Endodermal cell (in vitro differentiated cells): ENCODE data around the gene UBE2D2. TPM values are rescaled to one million over a fixed set of nuclear protein-coding genes. Genes with fewer than 3 reads are reported as not detected.
A peak's percentile ranks its signal among the peaks of the same experiment; 100 is the strongest.
"Not testable (repeated sequence)": the region's sequence is repeated elsewhere in the genome, so short reads cannot be mapped to it uniquely, and the experiment has no call there.

Source experiments
- DNase-seq: peaks from one replicate; pipeline ENCODE4 v3.0.0-alpha.2; 2017
- H3K27ac ChIP-seq: 2 replicates; pipeline ENCODE4 v1.5.1; 2013; ENCODE audit warnings: mild to moderate bottlenecking, low read depth, low read length, moderate library complexity
- H3K27me3 ChIP-seq: 2 replicates; pipeline ENCODE4 v1.6.1; 2013; ENCODE audit warnings: mild to moderate bottlenecking, low read length, moderate library complexity; ENCODE audit not compliant: insufficient read depth, control insufficient read depth, poor library complexity, severe bottlenecking
- H3K36me3 ChIP-seq: 2 replicates; pipeline ENCODE4 v1.7.0; 2013; ENCODE audit warnings: mild to moderate bottlenecking, low read length, moderate library complexity; ENCODE audit not compliant: control insufficient read depth, insufficient read depth
- H3K4me1 ChIP-seq: one replicate; pipeline ENCODE4 v1.7.0; 2013; ENCODE audit warnings: low read length; ENCODE audit not compliant: control insufficient read depth, insufficient read depth
- H3K4me3 ChIP-seq: 2 replicates; pipeline ENCODE4 v1.5.1; 2013; ENCODE audit warnings: mild to moderate bottlenecking, low read length, moderate library complexity
- H3K9ac ChIP-seq: 2 replicates; pipeline ENCODE4 v1.6.1; 2013; ENCODE audit warnings: mild to moderate bottlenecking, low read length, moderate library complexity; ENCODE audit not compliant: poor library complexity, severe bottlenecking; ENCODE audit errors: extremely low read depth
- H3K9me3 ChIP-seq: 2 replicates; pipeline ENCODE4 v1.6.1; 2013; ENCODE audit warnings: mild to moderate bottlenecking, low read length, moderate library complexity; ENCODE audit not compliant: control insufficient read depth
- H3K27ac Mint-ChIP-seq: 2 replicates; pipeline ENCODE4 v1.8.0; 2020; ENCODE audit warnings: mixed read lengths
- H3K27me3 Mint-ChIP-seq: 2 replicates; pipeline ENCODE4 v1.8.0; 2021; ENCODE audit warnings: mild to moderate bottlenecking, mixed read lengths; ENCODE audit not compliant: insufficient read depth
- H3K36me3 Mint-ChIP-seq: 2 replicates; pipeline ENCODE4 v1.8.0; 2020; ENCODE audit warnings: low read depth, mixed read lengths
- H3K4me1 Mint-ChIP-seq: 2 replicates; pipeline ENCODE4 v1.8.0; 2020; ENCODE audit warnings: mixed read lengths
- H3K4me3 Mint-ChIP-seq: 2 replicates; pipeline ENCODE4 v1.8.0; 2020; ENCODE audit warnings: mild to moderate bottlenecking, moderate library complexity, mixed read lengths
- H3K9me3 Mint-ChIP-seq: 2 replicates; pipeline ENCODE4 v1.8.0; 2020; ENCODE audit warnings: mild to moderate bottlenecking, mixed read lengths
- WGBS, 2 experiments: methylation state at CpG; one replicate each; pipeline versions ENCODE4 v1.1.5 to v1.1.7; 2013; ENCODE audit warnings: missing lambda C conversion rate in 2 of 2, mixed read lengths in 1 of 2; ENCODE audit not compliant: insufficient coverage in 1 of 2, insufficient read length in 1 of 2; 5-methylcytosine and 5-hydroxymethylcytosine counted together
- total RNA-seq, 2 donors: library from RNA; stranded (reverse); fragmentation: NEBNext Ultra II Directional in 1 of 2; extraction: Animal tissue kit (Norgen Biotek cat#: 25700) in 1 of 2; gene quantifications; 2 replicates in 1 of 2; 3 replicates in 1 of 2; pipeline ENCODE4 v1.2.1, GENCODE V29; 2021
- TF ChIP-seq, protein P1 (sequence below): fragments of 200-600 bp; sonication (generic); conservative IDR thresholded peaks from 2 replicates; pipeline ENCODE4 v1.5.0; 2021; ENCODE audit warnings: antibody characterized with exemption, mild to moderate bottlenecking

UBE2D2 gene
- total RNA-seq, 2 donors from 2014 or later, result 172 to 202 TPM

- Mint-ChIP-seq H3K36me3 (no peaks in the 10 kb centered on the region), H3K9me3 (peaks cover 3% of the 10 kb centered on the region), H3K27ac (peak overlapping the region; percentile 74), H3K4me1 (peaks cover 36% of the 10 kb centered on the region), H3K4me3 (no peak overlapping the region), H3K27me3 (peaks cover 3% of the 10 kb centered on the region)
- no peak overlapping the region for H3K4me3 ChIP-seq
- 48 to 61% methylated on average over 8 to 10 of the region's 10 CpGs for WGBS, 2 experiments
- TF ChIP-seq, protein P1, sequence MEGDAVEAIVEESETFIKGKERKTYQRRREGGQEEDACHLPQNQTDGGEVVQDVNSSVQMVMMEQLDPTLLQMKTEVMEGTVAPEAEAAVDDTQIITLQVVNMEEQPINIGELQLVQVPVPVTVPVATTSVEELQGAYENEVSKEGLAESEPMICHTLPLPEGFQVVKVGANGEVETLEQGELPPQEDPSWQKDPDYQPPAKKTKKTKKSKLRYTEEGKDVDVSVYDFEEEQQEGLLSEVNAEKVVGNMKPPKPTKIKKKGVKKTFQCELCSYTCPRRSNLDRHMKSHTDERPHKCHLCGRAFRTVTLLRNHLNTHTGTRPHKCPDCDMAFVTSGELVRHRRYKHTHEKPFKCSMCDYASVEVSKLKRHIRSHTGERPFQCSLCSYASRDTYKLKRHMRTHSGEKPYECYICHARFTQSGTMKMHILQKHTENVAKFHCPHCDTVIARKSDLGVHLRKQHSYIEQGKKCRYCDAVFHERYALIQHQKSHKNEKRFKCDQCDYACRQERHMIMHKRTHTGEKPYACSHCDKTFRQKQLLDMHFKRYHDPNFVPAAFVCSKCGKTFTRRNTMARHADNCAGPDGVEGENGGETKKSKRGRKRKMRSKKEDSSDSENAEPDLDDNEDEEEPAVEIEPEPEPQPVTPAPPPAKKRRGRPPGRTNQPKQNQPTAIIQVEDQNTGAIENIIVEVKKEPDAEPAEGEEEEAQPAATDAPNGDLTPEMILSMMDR, result no peak
- no peaks in the 10 kb centered on the region for H3K27me3 ChIP-seq
- H3K9me3 ChIP-seq, result no peaks in the 10 kb centered on the region
- no peak overlapping the region for H3K9ac ChIP-seq
- H3K27ac ChIP-seq, result no peak overlapping the region
- H3K36me3 ChIP-seq, result no peaks in the 10 kb centered on the region
- H3K4me1 ChIP-seq, result no peaks in the 10 kb centered on the region
- DNase-seq, result peak; percentile 92
These were observed 37.3 kb upstream of the UBE2D2 start for GRCh38 chr5:139523635-139524445.

DNA sequence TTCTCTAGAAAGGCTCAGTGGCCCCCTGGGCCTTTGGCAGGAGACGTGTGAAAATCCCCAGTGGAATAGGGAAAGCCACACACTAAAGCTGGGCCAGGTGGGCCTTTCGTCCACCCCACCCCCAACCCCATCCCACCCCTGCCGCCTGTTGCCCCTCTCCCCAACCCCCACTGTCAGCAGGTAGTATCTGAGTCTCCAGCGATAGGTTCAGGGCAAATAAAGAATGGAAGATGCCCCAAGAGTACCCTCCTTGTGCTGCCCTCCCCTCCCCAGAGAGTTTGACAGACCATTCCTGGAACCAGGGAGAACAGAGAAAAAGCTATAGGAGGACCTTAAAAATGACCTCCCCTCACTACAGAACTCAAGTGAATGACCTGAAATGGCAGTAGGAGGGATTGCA, 36.7 kb upstream of the UBE2D2 start:
- TF ChIP-seq, protein P1, result no peak
- no peak overlapping the region for H3K27ac ChIP-seq
- Mint-ChIP-seq H3K36me3 (no peaks in the 10 kb centered on the region), H3K9me3 (peaks cover 3% of the 10 kb centered on the region), H3K4me3 (no peak overlapping the region), H3K27me3 (peaks cover 3% of the 10 kb centered on the region), H3K4me1 (peaks cover 34% of the 10 kb centered on the region), H3K27ac (no peak overlapping the region)
- no peaks in the 10 kb centered on the region for H3K36me3 ChIP-seq
- DNase-seq, result no peak
- WGBS, 2 experiments, result 45% methylated on average over 3 of the region's 4 CpGs; no CpG with 5 or more reads in 1 of the 2 experiments
- no peaks in the 10 kb centered on the region for H3K4me1 ChIP-seq
- H3K9ac ChIP-seq, result no peak overlapping the region
- H3K27me3 ChIP-seq, result no peaks in the 10 kb centered on the region
- H3K9me3 ChIP-seq, result no peaks in the 10 kb centered on the region
- H3K4me3 ChIP-seq, result no peak overlapping the region

DNA sequence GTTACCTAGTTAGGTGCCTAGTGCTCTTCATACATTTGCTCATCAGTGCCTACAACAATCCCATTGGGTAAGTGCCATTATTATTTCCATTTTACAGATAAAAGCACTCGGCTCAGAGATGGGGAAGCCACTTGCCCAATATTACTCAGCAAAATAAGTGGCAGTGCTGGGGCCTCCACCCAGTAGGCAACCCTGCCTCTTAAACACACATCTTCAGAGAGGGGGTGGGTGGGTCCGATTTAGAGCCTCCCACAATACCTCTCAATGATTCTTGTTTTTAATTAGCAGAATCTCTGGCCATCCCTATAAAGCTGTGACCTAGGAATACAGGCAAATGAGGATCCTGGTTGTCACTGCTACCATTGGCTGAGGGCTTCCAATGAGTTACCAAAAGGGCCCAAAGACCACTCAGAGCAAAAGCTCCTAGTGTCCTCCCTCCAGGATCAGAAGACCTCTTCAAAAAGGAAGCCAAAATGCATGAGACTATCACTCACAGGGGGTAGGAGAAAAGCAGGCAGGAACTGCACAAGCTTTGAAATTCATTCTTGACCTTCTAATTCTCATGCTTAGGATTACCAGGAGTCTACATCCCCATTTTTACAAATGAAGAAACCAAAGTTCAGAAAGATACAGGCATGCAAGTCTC, 36.1 kb upstream of the UBE2D2 start:
- Mint-ChIP-seq H3K4me3 (no peak overlapping the region), H3K27ac (peak overlapping the region; percentile 41), H3K36me3 (no peaks in the 10 kb centered on the region), H3K4me1 (peaks cover 34% of the 10 kb centered on the region), H3K9me3 (peaks cover 3% of the 10 kb centered on the region), H3K27me3 (peaks cover 3% of the 10 kb centered on the region)
- H3K4me1 ChIP-seq, result no peaks in the 10 kb centered on the region
- 52 to 62% methylated on average over 2 of the region's 2 CpGs for WGBS, 2 experiments
- H3K9me3 ChIP-seq, result no peaks in the 10 kb centered on the region
- no peak for DNase-seq
- no peak overlapping the region for H3K9ac ChIP-seq
- H3K27me3 ChIP-seq, result no peaks in the 10 kb centered on the region
- TF ChIP-seq, protein P1, result no peak
- H3K27ac ChIP-seq, result no peak overlapping the region
- no peaks in the 10 kb centered on the region for H3K36me3 ChIP-seq
- H3K4me3 ChIP-seq, result no peak overlapping the region

DNA sequence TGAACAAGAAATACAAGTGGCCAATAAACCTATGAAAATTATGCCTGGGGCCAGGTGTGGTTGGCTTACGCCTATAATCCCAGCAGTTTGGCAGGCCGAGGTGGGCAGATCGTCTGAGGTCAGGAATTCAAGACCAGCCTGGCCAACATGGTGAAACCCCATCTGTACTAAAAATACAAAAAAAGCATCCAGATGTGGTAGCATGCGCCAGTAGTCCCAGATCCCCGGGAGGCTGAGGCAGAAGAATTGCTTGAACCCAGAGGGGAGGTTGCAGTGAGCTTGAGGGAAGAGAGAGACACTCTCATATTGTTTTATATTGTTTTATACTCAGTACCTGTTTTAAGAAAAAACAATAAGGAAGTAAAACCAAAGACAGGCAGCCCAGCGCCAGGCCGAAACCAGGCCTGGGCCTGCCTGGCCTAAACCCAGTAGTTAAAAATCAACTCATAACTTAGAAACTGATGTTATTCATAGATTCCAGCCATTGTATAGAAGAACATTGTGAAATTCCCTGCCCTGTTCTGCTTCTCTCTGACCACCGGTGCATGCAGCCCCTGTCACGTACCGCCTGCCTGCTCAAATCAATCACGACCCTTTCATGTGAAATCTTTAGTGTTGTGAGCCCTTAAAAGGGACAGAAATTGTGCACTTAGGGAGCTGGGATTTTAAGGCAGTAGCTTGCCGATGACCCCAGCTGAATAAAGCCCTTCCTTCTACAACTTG, 35.4 kb upstream of the UBE2D2 start:
- not testable (repeated sequence) for H3K4me3 Mint-ChIP-seq, DNase-seq, H3K9me3 Mint-ChIP-seq, H3K9ac ChIP-seq, H3K27me3 ChIP-seq, H3K27me3 Mint-ChIP-seq, H3K4me3 ChIP-seq, H3K36me3 Mint-ChIP-seq, H3K36me3 ChIP-seq, H3K9me3 ChIP-seq, H3K4me1 ChIP-seq
- WGBS, 2 experiments, result 73 to 91% methylated on average over 6 to 12 of the region's 12 CpGs
- peaks cover 34% of the 10 kb centered on the region for H3K4me1 Mint-ChIP-seq
- H3K27ac ChIP-seq, result peak overlapping the region; percentile 53
- H3K27ac Mint-ChIP-seq, result peak overlapping the region; percentile 66
